ENCODE measurements around the gene UBE2F. TPM values are rescaled to one million over a fixed set of nuclear protein-coding genes. Genes with fewer than 3 reads are reported as not detected.

Gene UBE2F
- total and polyA plus RNA-seq, 2 of the 13 experiments (the other 11 are each of a cell fraction or from before 2014, with no cell fraction given), result 35.4 to 73.1 TPM

- TF ChIP-seq ZBTB40 (IDR thresholded peaks at IDR 0.05), result no peak
- peak; percentile 84 for TF ChIP-seq ZBTB40 (CRISPR knock-in tag; IDR thresholded peaks at IDR 0.05)
- TF ChIP-seq E2F1 (CRISPR knock-in tag; IDR thresholded peaks at IDR 0.05), result no peak
- peak; percentile 16; the same call in 1 of the 2 replicates for TF ChIP-seq ZNF383 (CRISPR knock-in tag; IDR thresholded peaks at IDR 0.05; ENCODE audit: borderline replicate concordance)
- TF ChIP-seq JUND (CRISPR knock-in tag; IDR thresholded peaks at IDR 0.05), result no peak
- no peak for TF ChIP-seq SATB2 (CRISPR knock-in tag; IDR thresholded peaks at IDR 0.05)
- 0 out of 2 replicates have a peak, but pooled peaks have one; percentile 58 for TF ChIP-seq ZNF747 (CRISPR knock-in tag; IDR thresholded peaks at IDR 0.05; ENCODE audit: borderline replicate concordance)
- TF ChIP-seq ZNF205 (CRISPR knock-in tag; IDR thresholded peaks at IDR 0.05), result 0 out of 2 replicates have a peak, but pooled peaks have one; percentile 39
- TF ChIP-seq ZBTB34 (CRISPR knock-in tag; IDR thresholded peaks at IDR 0.05), result 0 out of 2 replicates have a peak, but pooled peaks have one; percentile 23
- 0 out of 2 replicates have a peak, but pooled peaks have one; percentile 20 for TF ChIP-seq SP4 (CRISPR knock-in tag; IDR thresholded peaks at IDR 0.05)
- 0 out of 2 replicates have a peak, but pooled peaks have one; percentile 32 for TF ChIP-seq ZNF317 (CRISPR knock-in tag; IDR thresholded peaks at IDR 0.05)
- TF ChIP-seq STAG1 (CRISPR knock-in tag; IDR thresholded peaks at IDR 0.05), result peak; percentile 33
- no peak for TF ChIP-seq ZNF414 (CRISPR knock-in tag; IDR thresholded peaks at IDR 0.05)
- TF ChIP-seq ZMYM4 (CRISPR knock-in tag; IDR thresholded peaks at IDR 0.05), result peak; percentile 32; the same call in 1 of the 2 replicates
- no peak for TF ChIP-seq FOXK1 (CRISPR knock-in tag; IDR thresholded peaks at IDR 0.05; ENCODE audit: borderline replicate concordance, low read depth)
- TF ChIP-seq HDAC1 (CRISPR knock-in tag; IDR thresholded peaks at IDR 0.05), result peak; percentile 40; the same call in 1 of the 2 replicates
Observed at GRCh38 chr2:237968048-237968862, 1.4 kb downstream of the UBE2F start (continued).
